Neural cell (in vitro differentiated cells): ENCODE measurements around the gene NAGA. TPM values are rescaled to one million over a fixed set of nuclear protein-coding genes. Genes with fewer than 3 reads are reported as not detected.
A peak's percentile ranks its signal among the peaks of the same experiment; 100 is the strongest.
"Not testable (repeated sequence)": the region's sequence is repeated elsewhere in the genome, so short reads cannot be mapped to it uniquely, and the experiment has no call there.

ENCODE experiments used
- H2AFZ ChIP-seq: fragments of 200-600, 300-800 bp; sonication (generic), shearing (Covaris generic); 2 replicates; pipeline ENCODE4 v1.6.0; 2014; ENCODE audit warnings: low read depth, mild to moderate bottlenecking, antibody characterized with exemption, low read length, moderate library complexity
- H3F3A ChIP-seq: fragments of 200-600 bp; shearing (Covaris generic); 2 replicates; pipeline ENCODE4 v1.6.1; 2016; ENCODE audit warnings: mild to moderate bottlenecking, moderate library complexity, mixed read lengths, antibody characterized with exemption, low read length; ENCODE audit not compliant: insufficient read depth, poor library complexity, severe bottlenecking
- H3K27ac ChIP-seq: fragments of 200-600, 300-800 bp; sonication (generic), shearing (Covaris generic); 2 replicates; pipeline ENCODE4 v1.5.1; 2014; ENCODE audit warnings: mild to moderate bottlenecking, low read length, moderate library complexity
- H3K27me3 ChIP-seq: fragments of 300-800, 200-600 bp; sonication (generic), shearing (Covaris generic); 2 replicates; pipeline ENCODE4 v1.6.0; 2014; ENCODE audit warnings: mild to moderate bottlenecking, low read depth, low read length, moderate library complexity; ENCODE audit not compliant: insufficient read depth
- H3K36me3 ChIP-seq: fragments of 300-800, 200-600 bp; sonication (generic), shearing (Covaris generic); 2 replicates; pipeline ENCODE4 v1.5.1; 2014; ENCODE audit warnings: mild to moderate bottlenecking, antibody characterized with exemption, low read length, moderate library complexity; ENCODE audit not compliant: insufficient read depth
- H3K4me2 ChIP-seq: fragments of 300-800, 200-600 bp; sonication (generic), shearing (Covaris generic); 2 replicates; pipeline ENCODE4 v1.6.0; 2014; ENCODE audit warnings: mild to moderate bottlenecking, low read length
- H3K4me3 ChIP-seq: fragments of 300-800, 200-600 bp; sonication (generic), shearing (Covaris generic); 2 replicates; pipeline ENCODE4 v1.5.1; 2014; ENCODE audit warnings: mild to moderate bottlenecking, low read length, moderate library complexity
- H3K79me2 ChIP-seq: fragments of 200-600 bp; shearing (Covaris generic); replicated peaks from 2 replicates; pipeline ENCODE4 v1.6.0; 2014; ENCODE audit warnings: mild to moderate bottlenecking, low read length, moderate library complexity; ENCODE audit not compliant: insufficient read depth
- H3K9ac ChIP-seq: fragments of 300-800, 200-600 bp; sonication (generic), shearing (Covaris generic); 2 replicates; pipeline ENCODE4 v1.6.1; 2016; ENCODE audit warnings: mild to moderate bottlenecking, low read length, mixed read lengths
- H3K9me2 ChIP-seq: fragments of 200-600 bp; shearing (Covaris generic); 2 replicates; pipeline ENCODE4 v1.6.1; 2016; ENCODE audit warnings: mild to moderate bottlenecking, low read length, mixed read lengths; ENCODE audit not compliant: insufficient read depth
- H3K9me3 ChIP-seq: fragments of 200-600, 300-800 bp; sonication (generic), shearing (Covaris generic); 2 replicates; pipeline ENCODE4 v1.6.1; 2016; ENCODE audit warnings: mild to moderate bottlenecking, mixed run types, low read length, moderate library complexity, mixed read lengths
- H4K20me1 ChIP-seq: fragments of 200-600 bp; shearing (Covaris generic); 2 replicates; pipeline ENCODE4 v1.6.1; 2016; ENCODE audit warnings: mild to moderate bottlenecking, mixed run types; ENCODE audit not compliant: insufficient read depth
- EP300 ChIP-seq: fragments of 450-650 bp; conservative IDR thresholded peaks from 2 replicates; pipeline ENCODE4 v1.6.1; 2014; ENCODE audit warnings: antibody characterized with exemption, mild to moderate bottlenecking, moderate library complexity; ENCODE audit not compliant: poor library complexity, severe bottlenecking
- EZH2 ChIP-seq: fragments of 200-600, 300-800 bp; shearing (Covaris generic), sonication (generic); IDR thresholded peaks from 2 replicates; pipeline ENCODE4 v1.6.1; 2014; ENCODE audit warnings: antibody characterized with exemption, low read length, borderline replicate concordance, mild to moderate bottlenecking; ENCODE audit not compliant: insufficient read depth, poor library complexity, severe bottlenecking
- MXI1 ChIP-seq: fragments of 450-650 bp; conservative IDR thresholded peaks from 2 replicates; pipeline ENCODE4 v1.6.1; 2014; ENCODE audit warnings: antibody characterized with exemption, mild to moderate bottlenecking; ENCODE audit not compliant: poor library complexity, severe bottlenecking
- POLR2AphosphoS5 ChIP-seq: IDR thresholded peaks from 2 replicates; pipeline ENCODE4 v1.6.1; 2012
- RAD21 ChIP-seq: fragments of 450-650 bp; conservative IDR thresholded peaks from 2 replicates; pipeline ENCODE4 v1.6.1; 2014; ENCODE audit warnings: antibody characterized with exemption, mild to moderate bottlenecking, moderate library complexity
- SMC3 ChIP-seq: fragments of 450-650 bp; conservative IDR thresholded peaks from 2 replicates; pipeline ENCODE4 v1.6.1; 2014; ENCODE audit warnings: antibody characterized with exemption, mild to moderate bottlenecking, moderate library complexity; ENCODE audit not compliant: poor library complexity
- TAF1 ChIP-seq: IDR thresholded peaks from 2 replicates; pipeline ENCODE4 v1.6.1; 2012; ENCODE audit warnings: low read depth
- polyA plus RNA-seq: library from polyadenylated mRNA; depleted of rRNA; stranded (reverse); fragments of >200 nt; gene quantifications from 2 replicates; pipeline ENCODE4 v1.2.3, GENCODE V29; 2014
- TF ChIP-seq, protein P1 (sequence below): IDR thresholded peaks from 2 replicates; pipeline ENCODE4 v1.6.1; 2012; ENCODE audit warnings: borderline replicate concordance
- TF ChIP-seq, protein P2 (sequence below): fragments of 450-650 bp; IDR thresholded peaks from 2 replicates; pipeline ENCODE4 v1.5.1; 2014; ENCODE audit warnings: antibody characterized with exemption, mild to moderate bottlenecking, moderate library complexity; ENCODE audit not compliant: poor library complexity, severe bottlenecking

NAGA gene
- polyA plus RNA-seq, 1 donor from 2014 or later: 8.8 TPM

DNA sequence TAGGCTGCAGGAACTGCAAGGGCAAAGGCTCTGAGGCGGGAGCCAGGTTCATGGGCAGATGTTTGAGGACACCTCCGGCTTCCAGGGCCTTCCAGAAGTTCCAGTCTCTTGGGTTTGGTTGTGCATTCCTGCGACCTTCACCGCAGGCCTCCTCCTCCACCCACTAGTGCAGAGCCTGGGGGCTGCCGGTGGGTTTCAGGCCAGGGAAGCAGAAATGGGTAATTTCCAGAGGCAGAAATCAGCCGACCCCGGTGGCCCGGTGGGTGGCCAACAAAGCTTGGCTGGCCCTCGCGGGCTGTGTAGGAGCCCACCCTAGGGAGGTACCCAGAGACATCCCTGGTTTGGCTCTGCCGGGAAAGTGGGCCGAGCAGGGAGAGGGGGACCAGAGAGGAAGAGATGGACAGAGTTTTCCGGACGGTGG lies 3.0 kb upstream of the NAGA start:
- TF ChIP-seq POLR2AphosphoS5 (no peak), TAF1 (no peak), SMC3 (no peak), RAD21 (no peak), EP300 (no peak), EZH2 (no peak)
- TF ChIP-seq, protein P1, sequence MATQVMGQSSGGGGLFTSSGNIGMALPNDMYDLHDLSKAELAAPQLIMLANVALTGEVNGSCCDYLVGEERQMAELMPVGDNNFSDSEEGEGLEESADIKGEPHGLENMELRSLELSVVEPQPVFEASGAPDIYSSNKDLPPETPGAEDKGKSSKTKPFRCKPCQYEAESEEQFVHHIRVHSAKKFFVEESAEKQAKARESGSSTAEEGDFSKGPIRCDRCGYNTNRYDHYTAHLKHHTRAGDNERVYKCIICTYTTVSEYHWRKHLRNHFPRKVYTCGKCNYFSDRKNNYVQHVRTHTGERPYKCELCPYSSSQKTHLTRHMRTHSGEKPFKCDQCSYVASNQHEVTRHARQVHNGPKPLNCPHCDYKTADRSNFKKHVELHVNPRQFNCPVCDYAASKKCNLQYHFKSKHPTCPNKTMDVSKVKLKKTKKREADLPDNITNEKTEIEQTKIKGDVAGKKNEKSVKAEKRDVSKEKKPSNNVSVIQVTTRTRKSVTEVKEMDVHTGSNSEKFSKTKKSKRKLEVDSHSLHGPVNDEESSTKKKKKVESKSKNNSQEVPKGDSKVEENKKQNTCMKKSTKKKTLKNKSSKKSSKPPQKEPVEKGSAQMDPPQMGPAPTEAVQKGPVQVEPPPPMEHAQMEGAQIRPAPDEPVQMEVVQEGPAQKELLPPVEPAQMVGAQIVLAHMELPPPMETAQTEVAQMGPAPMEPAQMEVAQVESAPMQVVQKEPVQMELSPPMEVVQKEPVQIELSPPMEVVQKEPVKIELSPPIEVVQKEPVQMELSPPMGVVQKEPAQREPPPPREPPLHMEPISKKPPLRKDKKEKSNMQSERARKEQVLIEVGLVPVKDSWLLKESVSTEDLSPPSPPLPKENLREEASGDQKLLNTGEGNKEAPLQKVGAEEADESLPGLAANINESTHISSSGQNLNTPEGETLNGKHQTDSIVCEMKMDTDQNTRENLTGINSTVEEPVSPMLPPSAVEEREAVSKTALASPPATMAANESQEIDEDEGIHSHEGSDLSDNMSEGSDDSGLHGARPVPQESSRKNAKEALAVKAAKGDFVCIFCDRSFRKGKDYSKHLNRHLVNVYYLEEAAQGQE: no peak
- TF ChIP-seq, protein P2, sequence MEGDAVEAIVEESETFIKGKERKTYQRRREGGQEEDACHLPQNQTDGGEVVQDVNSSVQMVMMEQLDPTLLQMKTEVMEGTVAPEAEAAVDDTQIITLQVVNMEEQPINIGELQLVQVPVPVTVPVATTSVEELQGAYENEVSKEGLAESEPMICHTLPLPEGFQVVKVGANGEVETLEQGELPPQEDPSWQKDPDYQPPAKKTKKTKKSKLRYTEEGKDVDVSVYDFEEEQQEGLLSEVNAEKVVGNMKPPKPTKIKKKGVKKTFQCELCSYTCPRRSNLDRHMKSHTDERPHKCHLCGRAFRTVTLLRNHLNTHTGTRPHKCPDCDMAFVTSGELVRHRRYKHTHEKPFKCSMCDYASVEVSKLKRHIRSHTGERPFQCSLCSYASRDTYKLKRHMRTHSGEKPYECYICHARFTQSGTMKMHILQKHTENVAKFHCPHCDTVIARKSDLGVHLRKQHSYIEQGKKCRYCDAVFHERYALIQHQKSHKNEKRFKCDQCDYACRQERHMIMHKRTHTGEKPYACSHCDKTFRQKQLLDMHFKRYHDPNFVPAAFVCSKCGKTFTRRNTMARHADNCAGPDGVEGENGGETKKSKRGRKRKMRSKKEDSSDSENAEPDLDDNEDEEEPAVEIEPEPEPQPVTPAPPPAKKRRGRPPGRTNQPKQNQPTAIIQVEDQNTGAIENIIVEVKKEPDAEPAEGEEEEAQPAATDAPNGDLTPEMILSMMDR: no peak
- H3F3A ChIP-seq: no peaks in the 10 kb centered on the region
- H3K9me3 ChIP-seq: no peaks in the 10 kb centered on the region
- H3K4me2 ChIP-seq: no peak overlapping the region
- H3K27ac ChIP-seq: no peak overlapping the region
- no peak overlapping the region for H2AFZ ChIP-seq
- no peaks in the 10 kb centered on the region for H3K27me3 ChIP-seq
- H3K9ac ChIP-seq: no peak overlapping the region
- H3K36me3 ChIP-seq: no peaks in the 10 kb centered on the region
- H3K4me3 ChIP-seq: no peak overlapping the region
- no peaks in the 10 kb centered on the region for H4K20me1 ChIP-seq
- H3K9me2 ChIP-seq: no peaks in the 10 kb centered on the region
- no peaks in the 10 kb centered on the region for H3K79me2 ChIP-seq

DNA sequence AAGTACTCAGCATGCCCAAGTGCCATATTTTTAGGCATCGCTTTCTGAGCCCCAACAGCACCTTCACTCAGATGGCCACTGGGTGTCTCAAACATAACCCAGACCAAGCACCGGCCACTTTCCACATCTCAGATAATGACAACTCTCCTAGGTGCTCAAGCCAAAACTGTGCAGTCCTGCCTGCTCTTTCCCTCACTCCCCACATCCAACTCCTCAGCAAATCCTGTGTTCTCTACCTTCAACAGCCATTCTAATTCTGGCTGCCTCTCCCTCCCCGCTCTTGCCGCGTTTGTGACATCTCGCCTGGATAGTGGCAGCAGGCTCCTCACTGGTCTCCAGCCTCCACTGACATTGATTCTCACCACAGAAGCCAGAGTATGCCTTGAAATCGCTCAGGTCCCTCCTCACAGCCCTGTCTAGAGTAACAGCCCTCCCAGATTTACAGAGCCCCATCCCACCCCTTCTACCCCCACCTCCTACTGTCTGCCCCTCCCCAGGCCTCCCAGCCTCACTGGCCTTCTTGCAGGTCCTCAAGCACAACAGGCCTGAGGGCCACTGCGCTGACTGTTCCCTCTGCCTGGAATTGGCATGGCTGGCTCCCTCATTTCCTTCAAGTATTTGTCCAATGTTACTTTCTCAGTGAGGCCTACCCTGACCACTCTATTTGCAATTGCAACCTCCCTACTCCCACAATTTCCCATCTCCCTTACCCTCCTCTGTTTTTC lies 2.2 kb upstream of the NAGA start:
- Histone ChIP-seq H3K27ac (no peak overlapping the region), H3K79me2 (no peaks in the 10 kb centered on the region), H3K36me3 (no peaks in the 10 kb centered on the region), H3F3A (no peaks in the 10 kb centered on the region), H3K4me2 (no peak overlapping the region), H2AFZ (no peak overlapping the region), H3K4me3 (no peak overlapping the region), H3K9me2 (no peaks in the 10 kb centered on the region), H4K20me1 (no peaks in the 10 kb centered on the region), H3K9me3 (no peaks in the 10 kb centered on the region), H3K9ac (no peak overlapping the region), H3K27me3 (no peaks in the 10 kb centered on the region)
- TF ChIP-seq, protein P1: no peak
- no peak for TF ChIP-seq TAF1
- no peak for TF ChIP-seq EP300
- TF ChIP-seq RAD21: no peak
- TF ChIP-seq, protein P2: no peak
- no peak for TF ChIP-seq POLR2AphosphoS5
- no peak for TF ChIP-seq MXI1

DNA sequence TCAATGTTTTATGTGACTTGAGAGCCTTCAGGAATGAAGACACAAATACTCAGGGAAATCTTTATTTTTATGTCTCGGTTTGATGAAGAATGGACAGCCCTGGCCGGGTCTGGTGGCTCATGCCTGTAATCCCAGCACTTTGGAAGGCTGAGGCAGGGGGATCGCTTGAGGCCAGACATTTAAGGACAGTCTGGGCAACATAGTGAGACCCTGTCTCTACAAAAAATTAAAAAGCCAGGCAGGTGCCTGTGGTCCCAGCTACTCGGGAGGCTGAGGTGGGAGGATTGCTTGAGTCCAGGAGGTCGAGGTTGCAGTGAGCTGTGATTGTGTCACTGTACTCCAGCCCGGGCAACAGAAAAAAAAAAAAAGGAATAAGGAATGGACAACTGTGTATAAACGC lies 896 bp upstream of the NAGA start:
- not testable (repeated sequence) for H3K27me3 ChIP-seq, H3K9me2 ChIP-seq, H4K20me1 ChIP-seq, H3K36me3 ChIP-seq, H3F3A ChIP-seq, H3K79me2 ChIP-seq, H3K9me3 ChIP-seq
- Histone ChIP-seq H3K9ac (peak overlapping the region; percentile 68), H2AFZ (peak overlapping the region; percentile 53), H3K27ac (peak overlapping the region; percentile 70), H3K4me2 (peak overlapping the region; percentile 66), H3K4me3 (peak overlapping the region; percentile 70)
